Smooth muscle cell (in vitro differentiated cells): ENCODE data around the gene WDR73. TPM values are rescaled to one million over a fixed set of nuclear protein-coding genes. Genes with fewer than 3 reads are reported as not detected.

Source experiments
- DNase-seq: peaks from one replicate; lab custom pipeline; 2025; ENCODE audit not compliant: unreplicated experiment; lab: John Stamatoyannopoulos, UW
- H2AFZ ChIP-seq: fragments of 200-600 bp; sonication (generic); 2 replicates; pipeline ENCODE4 v1.6.0; 2016; ENCODE audit warnings: antibody characterized with exemption, low read depth, mild to moderate bottlenecking
- H3F3A ChIP-seq: fragments of 200-600 bp; sonication (generic); 2 replicates; pipeline ENCODE4 v1.6.0; 2017; ENCODE audit warnings: antibody characterized with exemption, low read depth
- H3K27ac ChIP-seq: fragments of 200-600 bp; sonication (generic); 2 replicates; pipeline ENCODE4 v1.5.1; 2016; ENCODE audit warnings: low read depth, mild to moderate bottlenecking
- H3K27me3 ChIP-seq: fragments of 200-600 bp; sonication (generic); 2 replicates; pipeline ENCODE4 v1.6.1; 2016; ENCODE audit warnings: low read depth, mild to moderate bottlenecking
- H3K36me3 ChIP-seq: fragments of 200-600 bp; sonication (generic); 2 replicates; pipeline ENCODE4 v1.5.1; 2016; ENCODE audit warnings: low read depth
- H3K4me1 ChIP-seq: fragments of 200-600 bp; sonication (generic); 2 replicates; pipeline ENCODE4 v1.5.1; 2016; ENCODE audit warnings: low read depth
- H3K4me2 ChIP-seq: fragments of 200-600 bp; sonication (generic); 2 replicates; pipeline ENCODE4 v1.6.0; 2016; ENCODE audit warnings: mild to moderate bottlenecking
- H3K4me3 ChIP-seq: fragments of 200-600 bp; sonication (generic); 2 replicates; pipeline ENCODE4 v1.5.1; 2016; ENCODE audit warnings: mild to moderate bottlenecking
- H3K79me2 ChIP-seq: fragments of 200-600 bp; sonication (generic); 2 replicates; pipeline ENCODE4 v1.6.0; 2016; ENCODE audit warnings: low read depth, mild to moderate bottlenecking
- H3K9ac ChIP-seq: fragments of 200-600 bp; sonication (generic); 2 replicates; pipeline ENCODE4 v1.6.0; 2016; ENCODE audit warnings: low read depth
- H3K9me3 ChIP-seq: fragments of 200-600 bp; sonication (generic); replicated peaks from 2 replicates; pipeline ENCODE4 v1.5.1; 2016; ENCODE audit warnings: low read depth
- H4K20me1 ChIP-seq: fragments of 200-600 bp; sonication (generic); 2 replicates; pipeline ENCODE4 v1.6.0; 2016; ENCODE audit warnings: low read depth
- CTCF ChIP-seq: fragments of 200-600 bp; sonication (generic); IDR thresholded peaks from 2 replicates; pipeline ENCODE4 v1.5.1; 2017; ENCODE audit warnings: borderline replicate concordance, mild to moderate bottlenecking, antibody characterized with exemption; ENCODE audit not compliant: insufficient read depth, poor library complexity, severe bottlenecking
- WGBS: methylation state at CpG from one replicate; pipeline ENCODE4 v1.1.7; 2016; ENCODE audit warnings: low lambda C conversion rate; 5-methylcytosine and 5-hydroxymethylcytosine counted together
- polyA plus RNA-seq: library from polyadenylated mRNA; unstranded; fragments of >200 nt; fragmentation: Nextera tagmentation; extraction: Ambion mirVana; gene quantifications from 2 replicates; pipeline ENCODE4 v1.2.1, GENCODE V29; 2016
- total RNA-seq: library from RNA; depleted of rRNA; stranded (reverse); fragments of >200 nt; gene quantifications from 2 replicates; pipeline ENCODE4 v1.2.3, GENCODE V29; 2014

The WDR73 gene
- total RNA-seq (12.3 and 18.9 TPM in 2 replicates), polyA plus RNA-seq (19.4 and 28.9 TPM in 2 replicates)

- DNase-seq: peak; percentile 90
- Histone ChIP-seq H3K27ac (peak within 1 kb of the TSS; percentile 88), H3K4me2 (peak within 1 kb of the TSS; percentile 87), H3K4me3 (peak within 1 kb of the TSS; percentile 67), H3K9me3 (no peaks in the 10 kb centered on the region), H2AFZ (peak within 1 kb of the TSS; percentile 60), H3K79me2 (peaks cover 18% of the 10 kb centered on the region), H3K36me3 (peaks cover under 1% of the 10 kb centered on the region), H3F3A (no peaks in the 10 kb centered on the region), H3K4me1 (peaks cover 12% of the 10 kb centered on the region), H4K20me1 (no peaks in the 10 kb centered on the region), H3K9ac (peak within 1 kb of the TSS; percentile 91), H3K27me3 (no peaks in the 10 kb centered on the region)
- WGBS: under 1% methylated on average over 49 of the region's 49 CpGs
- TF ChIP-seq CTCF: no peak
These were observed at the start of gene WDR73 for GRCh38 chr15:84653910-84654688. TSS of gene WDR73 (minus strand) at chr15:84654283. CDS start at chr15:84654274, 9 bp downstream.

GRCh38 chr15:84703808-84704207 is 49.7 kb upstream of the WDR73 start:
- Histone ChIP-seq H3K9ac (no peak overlapping the region), H3K27ac (no peak overlapping the region), H3K36me3 (no peaks in the 10 kb centered on the region), H3K4me1 (no peaks in the 10 kb centered on the region), H2AFZ (no peak overlapping the region), H3K79me2 (peaks cover 88% of the 10 kb centered on the region), H3K4me2 (no peak overlapping the region), H3K4me3 (no peak overlapping the region), H3K27me3 (no peaks in the 10 kb centered on the region), H3K9me3 (no peaks in the 10 kb centered on the region), H3F3A (no peaks in the 10 kb centered on the region), H4K20me1 (peaks cover 100% of the 10 kb centered on the region)
- DNase-seq: no peak
- no peak for TF ChIP-seq CTCF
- WGBS: 95% methylated on average over 5 of the region's 5 CpGs

- H4K20me1 ChIP-seq: peaks cover 100% of the 10 kb centered on the region
- H3K27ac ChIP-seq: no peak overlapping the region
- no peaks in the 10 kb centered on the region for H3F3A ChIP-seq
- no peak overlapping the region for H3K4me3 ChIP-seq
- H3K9me3 ChIP-seq: no peaks in the 10 kb centered on the region
- no peak overlapping the region for H3K4me2 ChIP-seq
- no peak for DNase-seq
- H3K36me3 ChIP-seq: no peaks in the 10 kb centered on the region
- no peaks in the 10 kb centered on the region for H3K4me1 ChIP-seq
- H3K79me2 ChIP-seq: peaks cover 88% of the 10 kb centered on the region
- WGBS: 78% methylated on average over 4 of the region's 4 CpGs
- no peaks in the 10 kb centered on the region for H3K27me3 ChIP-seq
- no peak overlapping the region for H3K9ac ChIP-seq
- H2AFZ ChIP-seq: no peak overlapping the region
- TF ChIP-seq CTCF: no peak
These were observed 48.9 kb upstream of the WDR73 start for GRCh38 chr15:84702961-84703482.
